Panc1 (cell line): ENCODE measurements around the gene PLIN1. TPM values are rescaled to one million over a fixed set of nuclear protein-coding genes. Genes with fewer than 3 reads are reported as not detected.

Source experiments
- ATAC-seq: fragments of 200-7000 bp; cut with Tn5 transposase; 2 replicates; pipeline ENCODE4 v1.9.1; 2020; ENCODE audit warnings: mild to moderate bottlenecking, moderate library complexity
- BruUV-seq: library from RNA; stranded (reverse); fragments of 400-500 nt; replicated peaks from 2 replicates; lab custom pipeline; 2021; lab: Mats Ljungman, UMichigan
- CTCF ChIA-PET: fragments of 300-600 bp; sonication (Branson Sonifier 250); formaldehyde crosslinking; loops from one replicate; lab custom pipeline; 2022; ENCODE audit warnings: antibody characterized with exemption; lab: Charles Lee
- POLR2A ChIA-PET: fragments of 300-600 bp; sonication (Branson Sonifier 250); formaldehyde crosslinking; loops from one replicate; lab custom pipeline; 2022; ENCODE audit warnings: antibody characterized with exemption; lab: Charles Lee
- DNase-seq: peaks from one replicate; pipeline ENCODE4 v3.0.0-alpha.2; 2010; ENCODE audit warnings: low read depth, low spot score
- H3K27ac ChIP-seq: 2 replicates; pipeline ENCODE4 v1.5.1; 2011; ENCODE audit warnings: mild to moderate bottlenecking, low read length, inconsistent platforms
- H3K27me3 ChIP-seq: fragments of 200-500 bp; sonication (Bioruptor generic); 2 replicates; pipeline ENCODE4 v1.6.0; 2014; ENCODE audit warnings: low read length, inconsistent platforms; ENCODE audit not compliant: control insufficient read depth, insufficient read depth
- H3K36me3 ChIP-seq: fragments of 200-500 bp; sonication (Bioruptor generic); 2 replicates; pipeline ENCODE4 v1.5.1; 2014; ENCODE audit warnings: inconsistent platforms, mild to moderate bottlenecking, low read length, moderate library complexity; ENCODE audit not compliant: control insufficient read depth, insufficient read depth
- H3K4me1 ChIP-seq: 2 replicates; pipeline ENCODE4 v1.5.1; 2011; ENCODE audit warnings: inconsistent platforms, mild to moderate bottlenecking, low read length, moderate library complexity; ENCODE audit not compliant: control insufficient read depth, insufficient read depth
- H3K4me3 ChIP-seq, 2 experiments: 2 replicates each; pipeline ENCODE4 v1.5.1; 2011 to 2012; ENCODE audit warnings: low read depth in 2 of 2, low read length in 2 of 2, mild to moderate bottlenecking in 2 of 2, inconsistent platforms in 1 of 2, moderate library complexity in 1 of 2
- H3K9me3 ChIP-seq: fragments of 200-500 bp; sonication (Bioruptor generic); 2 replicates; pipeline ENCODE4 v1.5.1; 2014; ENCODE audit warnings: low read depth, mild to moderate bottlenecking, inconsistent platforms, low read length, moderate library complexity; ENCODE audit not compliant: control insufficient read depth, insufficient read depth
- POLR2AphosphoS5 ChIP-seq: IDR thresholded peaks from 2 replicates; pipeline ENCODE4 v1.6.1; 2012; ENCODE audit warnings: mild to moderate bottlenecking, low read depth, low read length, moderate library complexity
- SIN3A ChIP-seq: IDR thresholded peaks from 2 replicates; pipeline ENCODE4 v1.6.1; 2012; ENCODE audit warnings: low read depth, mild to moderate bottlenecking, low read length, moderate library complexity, borderline replicate concordance; ENCODE audit not compliant: insufficient read depth
- TCF7L2 ChIP-seq: IDR thresholded peaks from 2 replicates; pipeline ENCODE4 v1.6.1; 2011; ENCODE audit warnings: mild to moderate bottlenecking, low read depth, low read length, inconsistent platforms
- in situ Hi-C: cut with HindIII; loops from 2 replicates; pipeline ENCODE4 v1.10.0; 2016; ENCODE audit warnings: low sequenced_read_pairs, low pct_unique_long_range_greater_than_20kb
- intact Hi-C: fragments of 100-400 bp; cut with micrococcal nuclease; formaldehyde crosslinking; loops from one replicate; pipeline ENCODE4 v1.10.0; 2022; ENCODE audit not compliant: unreplicated experiment
- total RNA-seq: library from RNA; stranded (reverse); gene quantifications from one replicate; pipeline ENCODE4 v1.2.1, GENCODE V29; 2021; ENCODE audit not compliant: unreplicated experiment
- TF ChIP-seq, protein P1 (sequence below): fragments of 450-650 bp; IDR thresholded peaks from 2 replicates; pipeline ENCODE4 v1.5.1; 2017; ENCODE audit warnings: mild to moderate bottlenecking
- TF ChIP-seq, protein P2 (sequence below), 2 experiments: IDR thresholded peaks; 2 replicates each; pipeline ENCODE4 v1.6.1; 2011 to 2012; ENCODE audit warnings: low read depth in 2 of 2, control low read depth in 1 of 2, low read length in 1 of 2, mild to moderate bottlenecking in 1 of 2, moderate library complexity in 1 of 2; ENCODE audit not compliant: insufficient read depth in 1 of 2

PLIN1 gene
- total RNA-seq, 1 experiment from 2014 or later, result 0.44 TPM

DNA sequence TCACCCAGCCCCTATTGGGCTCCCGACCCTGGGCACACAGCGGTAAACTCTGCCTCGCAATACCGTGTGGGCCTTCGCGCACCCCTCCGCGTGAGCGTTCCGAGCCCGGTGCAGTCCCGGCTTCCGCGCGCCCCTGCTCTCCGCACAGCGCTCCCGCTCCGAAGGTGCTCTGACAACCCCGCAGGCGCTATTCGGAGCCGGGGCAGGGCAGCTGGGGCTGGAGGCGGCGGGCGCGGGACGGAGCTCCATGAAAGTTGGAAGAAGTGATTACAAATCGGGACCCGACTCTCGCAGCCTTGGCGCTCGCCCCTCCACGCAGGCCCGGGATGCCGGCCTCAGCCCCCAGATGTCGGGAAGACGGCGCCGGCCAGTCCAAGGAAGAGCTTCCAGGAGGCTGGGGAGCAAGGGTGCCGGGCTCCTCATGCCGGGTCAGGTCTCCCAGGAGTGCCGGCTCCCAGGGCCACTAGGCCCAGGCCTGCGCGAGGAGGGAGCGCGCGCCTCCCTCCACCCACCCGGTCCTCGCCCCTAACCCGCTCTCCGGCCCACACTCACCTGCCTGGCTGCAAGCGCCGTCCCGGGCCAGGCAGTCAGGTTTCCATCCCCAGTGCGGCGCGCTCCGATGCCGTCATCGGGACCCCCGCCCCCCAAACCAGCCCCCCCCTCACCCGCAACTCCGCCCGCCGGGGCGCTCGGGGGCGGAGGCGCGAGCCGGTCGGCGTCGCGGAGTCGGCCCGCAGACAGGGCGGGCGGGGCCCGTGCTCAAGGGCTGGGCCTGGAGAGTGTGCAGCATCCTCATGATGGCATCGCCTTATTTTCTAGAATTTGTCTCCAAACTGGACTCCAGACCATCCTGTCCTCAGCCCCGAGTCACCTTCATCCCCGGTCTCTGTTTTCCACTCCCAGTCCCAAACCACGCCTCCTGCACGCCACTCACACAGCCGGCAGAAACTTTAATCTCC is 24.0 kb downstream of the PLIN1 start, which contains the start of gene KIF7:
Gene KIF7, minus strand, starts transcription at position 621 of the 959 bp plus-strand sequence. CDS start 2,537 bp downstream, outside the sequence.
- Histone ChIP-seq H3K36me3 (no peaks in the 10 kb centered on the region), H3K4me1 (no peaks in the 10 kb centered on the region), H3K9me3 (no peaks in the 10 kb centered on the region), H3K4me3 (peak within 1 kb of the TSS; percentile 59 to 60), H3K27me3 (no peaks in the 10 kb centered on the region; the same call in 1 of the 2 replicates), H3K27ac (peak within 1 kb of the TSS; percentile 35; the same call in 1 of the 2 replicates)
- no TSS peak for BruUV-seq
- TF ChIP-seq POLR2AphosphoS5, result no peak
- TF ChIP-seq, protein P1, sequence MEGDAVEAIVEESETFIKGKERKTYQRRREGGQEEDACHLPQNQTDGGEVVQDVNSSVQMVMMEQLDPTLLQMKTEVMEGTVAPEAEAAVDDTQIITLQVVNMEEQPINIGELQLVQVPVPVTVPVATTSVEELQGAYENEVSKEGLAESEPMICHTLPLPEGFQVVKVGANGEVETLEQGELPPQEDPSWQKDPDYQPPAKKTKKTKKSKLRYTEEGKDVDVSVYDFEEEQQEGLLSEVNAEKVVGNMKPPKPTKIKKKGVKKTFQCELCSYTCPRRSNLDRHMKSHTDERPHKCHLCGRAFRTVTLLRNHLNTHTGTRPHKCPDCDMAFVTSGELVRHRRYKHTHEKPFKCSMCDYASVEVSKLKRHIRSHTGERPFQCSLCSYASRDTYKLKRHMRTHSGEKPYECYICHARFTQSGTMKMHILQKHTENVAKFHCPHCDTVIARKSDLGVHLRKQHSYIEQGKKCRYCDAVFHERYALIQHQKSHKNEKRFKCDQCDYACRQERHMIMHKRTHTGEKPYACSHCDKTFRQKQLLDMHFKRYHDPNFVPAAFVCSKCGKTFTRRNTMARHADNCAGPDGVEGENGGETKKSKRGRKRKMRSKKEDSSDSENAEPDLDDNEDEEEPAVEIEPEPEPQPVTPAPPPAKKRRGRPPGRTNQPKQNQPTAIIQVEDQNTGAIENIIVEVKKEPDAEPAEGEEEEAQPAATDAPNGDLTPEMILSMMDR, result no peak
- intact Hi-C loops (no loop called here), in situ Hi-C loops (no loop called here)
- ChIA-PET POLR2A (no interaction called here), CTCF (no interaction called here)
- DNase-seq (no peak), ATAC-seq (peak; percentile 82)

DNA sequence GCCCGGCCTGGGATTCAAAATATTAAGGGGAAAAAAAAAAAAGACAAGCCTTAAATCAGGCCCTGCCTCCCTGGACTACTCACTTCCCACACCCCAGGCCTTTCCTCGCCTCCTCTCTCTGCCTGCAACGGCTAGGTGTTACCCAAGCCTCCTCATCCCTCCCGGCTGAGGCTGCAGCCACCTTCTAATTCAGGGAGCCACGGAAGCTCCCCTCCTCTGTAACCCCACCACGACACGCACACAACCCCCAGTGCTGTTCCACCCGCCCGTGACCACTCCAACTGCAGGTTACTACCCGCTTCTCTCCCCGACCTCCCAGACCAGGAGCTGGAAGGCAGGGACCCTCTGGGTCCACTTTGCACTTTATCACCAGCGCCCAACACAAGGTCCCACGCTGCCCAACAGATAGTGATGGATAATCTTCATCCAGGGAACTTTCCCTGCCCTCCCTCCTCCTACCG is 24.8 kb downstream of the PLIN1 start:
- intact Hi-C loops, result no loop called here
- H3K27ac ChIP-seq, result no peak overlapping the region
- H3K36me3 ChIP-seq, result no peaks in the 10 kb centered on the region
- ATAC-seq (no peak), DNase-seq (no peak)
- BruUV-seq, result no TSS peak
- no peaks in the 10 kb centered on the region for H3K4me1 ChIP-seq
- peak overlapping the region; percentile 59 to 60 for H3K4me3 ChIP-seq
- CTCF ChIA-PET, result no interaction called here
- TF ChIP-seq POLR2AphosphoS5 (no peak), SIN3A (no peak), TCF7L2 (no peak)
- TF ChIP-seq, protein P2, sequence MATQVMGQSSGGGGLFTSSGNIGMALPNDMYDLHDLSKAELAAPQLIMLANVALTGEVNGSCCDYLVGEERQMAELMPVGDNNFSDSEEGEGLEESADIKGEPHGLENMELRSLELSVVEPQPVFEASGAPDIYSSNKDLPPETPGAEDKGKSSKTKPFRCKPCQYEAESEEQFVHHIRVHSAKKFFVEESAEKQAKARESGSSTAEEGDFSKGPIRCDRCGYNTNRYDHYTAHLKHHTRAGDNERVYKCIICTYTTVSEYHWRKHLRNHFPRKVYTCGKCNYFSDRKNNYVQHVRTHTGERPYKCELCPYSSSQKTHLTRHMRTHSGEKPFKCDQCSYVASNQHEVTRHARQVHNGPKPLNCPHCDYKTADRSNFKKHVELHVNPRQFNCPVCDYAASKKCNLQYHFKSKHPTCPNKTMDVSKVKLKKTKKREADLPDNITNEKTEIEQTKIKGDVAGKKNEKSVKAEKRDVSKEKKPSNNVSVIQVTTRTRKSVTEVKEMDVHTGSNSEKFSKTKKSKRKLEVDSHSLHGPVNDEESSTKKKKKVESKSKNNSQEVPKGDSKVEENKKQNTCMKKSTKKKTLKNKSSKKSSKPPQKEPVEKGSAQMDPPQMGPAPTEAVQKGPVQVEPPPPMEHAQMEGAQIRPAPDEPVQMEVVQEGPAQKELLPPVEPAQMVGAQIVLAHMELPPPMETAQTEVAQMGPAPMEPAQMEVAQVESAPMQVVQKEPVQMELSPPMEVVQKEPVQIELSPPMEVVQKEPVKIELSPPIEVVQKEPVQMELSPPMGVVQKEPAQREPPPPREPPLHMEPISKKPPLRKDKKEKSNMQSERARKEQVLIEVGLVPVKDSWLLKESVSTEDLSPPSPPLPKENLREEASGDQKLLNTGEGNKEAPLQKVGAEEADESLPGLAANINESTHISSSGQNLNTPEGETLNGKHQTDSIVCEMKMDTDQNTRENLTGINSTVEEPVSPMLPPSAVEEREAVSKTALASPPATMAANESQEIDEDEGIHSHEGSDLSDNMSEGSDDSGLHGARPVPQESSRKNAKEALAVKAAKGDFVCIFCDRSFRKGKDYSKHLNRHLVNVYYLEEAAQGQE (IDR thresholded peaks at IDR 0.05; ENCODE audit: insufficient read depth in 1 of 2, low read depth in 2 of 2, low read length in 1 of 2), result no peak
- TF ChIP-seq, protein P1, result no peak
- POLR2A ChIA-PET, result no interaction called here
- no peaks in the 10 kb centered on the region for H3K9me3 ChIP-seq
- in situ Hi-C loops, result no loop called here
- no peaks in the 10 kb centered on the region; the same call in 1 of the 2 replicates for H3K27me3 ChIP-seq
